ENCODE data around the gene SOX10.

DNA sequence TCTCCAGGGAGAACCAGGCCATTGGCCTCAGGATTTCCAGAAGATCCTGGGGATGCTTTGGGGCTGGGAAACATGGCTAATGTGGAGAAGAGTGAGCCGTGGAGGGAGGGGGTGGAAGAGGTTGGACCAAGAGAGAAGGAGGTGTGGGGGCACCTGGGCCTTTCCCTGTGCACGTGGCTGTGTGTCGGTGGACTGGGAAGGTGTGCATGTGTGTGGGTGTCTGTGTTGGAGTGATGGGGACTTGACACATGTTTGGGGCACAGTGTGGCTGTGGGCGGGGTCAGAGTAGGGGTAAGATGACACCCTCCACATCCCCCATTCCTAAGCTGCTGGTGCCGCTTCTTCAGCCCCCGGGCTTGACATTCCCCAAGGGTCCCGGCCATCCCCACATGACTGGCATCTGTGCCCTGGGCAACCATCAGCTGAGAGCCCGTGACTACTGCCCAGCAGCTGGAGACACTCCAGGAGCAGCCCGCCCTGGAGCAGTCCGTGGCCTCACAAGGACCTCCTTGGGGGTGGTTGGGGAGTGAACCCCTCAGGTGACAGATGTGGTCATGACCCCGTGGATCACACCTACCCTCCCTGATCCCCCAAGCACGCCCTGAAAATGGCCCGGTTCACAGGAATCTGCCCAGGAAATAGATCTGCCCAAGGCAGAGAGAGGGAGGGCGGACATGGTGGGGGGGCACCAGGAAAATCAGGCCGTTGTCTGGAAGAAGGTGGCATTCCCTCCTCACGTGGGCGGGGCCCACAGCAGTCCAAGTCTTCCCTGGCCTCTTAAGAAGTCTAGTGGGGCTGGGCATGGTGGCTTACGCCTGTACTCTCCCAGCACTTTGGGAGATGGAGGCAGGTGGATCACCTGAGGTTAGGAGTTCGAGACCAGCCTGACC lies 34.8 kb upstream of the SOX10 start:
- TF ChIP-seq, protein P1, sequence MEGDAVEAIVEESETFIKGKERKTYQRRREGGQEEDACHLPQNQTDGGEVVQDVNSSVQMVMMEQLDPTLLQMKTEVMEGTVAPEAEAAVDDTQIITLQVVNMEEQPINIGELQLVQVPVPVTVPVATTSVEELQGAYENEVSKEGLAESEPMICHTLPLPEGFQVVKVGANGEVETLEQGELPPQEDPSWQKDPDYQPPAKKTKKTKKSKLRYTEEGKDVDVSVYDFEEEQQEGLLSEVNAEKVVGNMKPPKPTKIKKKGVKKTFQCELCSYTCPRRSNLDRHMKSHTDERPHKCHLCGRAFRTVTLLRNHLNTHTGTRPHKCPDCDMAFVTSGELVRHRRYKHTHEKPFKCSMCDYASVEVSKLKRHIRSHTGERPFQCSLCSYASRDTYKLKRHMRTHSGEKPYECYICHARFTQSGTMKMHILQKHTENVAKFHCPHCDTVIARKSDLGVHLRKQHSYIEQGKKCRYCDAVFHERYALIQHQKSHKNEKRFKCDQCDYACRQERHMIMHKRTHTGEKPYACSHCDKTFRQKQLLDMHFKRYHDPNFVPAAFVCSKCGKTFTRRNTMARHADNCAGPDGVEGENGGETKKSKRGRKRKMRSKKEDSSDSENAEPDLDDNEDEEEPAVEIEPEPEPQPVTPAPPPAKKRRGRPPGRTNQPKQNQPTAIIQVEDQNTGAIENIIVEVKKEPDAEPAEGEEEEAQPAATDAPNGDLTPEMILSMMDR (IDR thresholded peaks at IDR 0.05) = no peak
- no peak for TF ChIP-seq POLR2A (IDR thresholded peaks at IDR 0.05)
